GM06990 (cell line): ENCODE results near the gene NAT16.

Experiments
- DNase-seq: peaks from one replicate; pipeline ENCODE4 v3.0.0-alpha.2; 2011; ENCODE audit not compliant: insufficient read length; ENCODE audit errors: extremely low read depth
- H3K27me3 ChIP-seq: replicated peaks from 2 replicates; pipeline ENCODE4 v1.6.0; 2011; ENCODE audit warnings: low read length; ENCODE audit not compliant: control insufficient read depth, insufficient read depth
- H3K36me3 ChIP-seq: 2 replicates; pipeline ENCODE4 v1.5.1; 2011; ENCODE audit warnings: low read length; ENCODE audit not compliant: control insufficient read depth, insufficient read depth
- H3K4me3 ChIP-seq: replicated peaks from 2 replicates; pipeline ENCODE4 v1.5.1; 2011; ENCODE audit warnings: low read depth, mild to moderate bottlenecking, control low read depth, low read length
- TF ChIP-seq, protein P1 (sequence below): IDR thresholded peaks from 2 replicates; pipeline ENCODE4 v1.5.1; 2011; ENCODE audit warnings: low read length, control low read depth, mild to moderate bottlenecking, inconsistent platforms; ENCODE audit not compliant: insufficient read depth, poor library complexity, severe bottlenecking

NAT16 gene

DNA sequence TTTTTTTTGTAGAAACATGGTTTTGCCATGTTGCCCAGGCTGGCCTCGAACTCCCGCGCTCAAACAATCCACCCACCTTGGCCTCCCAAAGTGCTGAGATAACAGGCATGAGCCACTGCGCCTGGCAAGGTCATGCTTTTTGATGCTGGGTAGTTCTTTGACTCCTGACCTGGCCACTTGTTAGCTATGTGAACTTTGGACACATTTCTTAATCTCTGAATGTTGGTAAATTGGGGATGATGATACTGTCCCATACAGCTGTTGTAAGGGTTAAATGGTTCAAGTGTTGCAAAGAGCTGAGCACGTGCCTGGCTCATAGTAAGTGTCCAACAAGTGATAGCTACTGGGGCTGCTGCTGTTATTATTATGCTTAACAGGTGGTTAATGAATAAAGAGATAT is 40.2 kb upstream of the NAT16 start:
- Histone ChIP-seq H3K36me3 (peaks cover 10% of the 10 kb centered on the region), H3K4me3 (no peak overlapping the region), H3K27me3 (no peaks in the 10 kb centered on the region)
- DNase-seq: no peak
- TF ChIP-seq, protein P1, sequence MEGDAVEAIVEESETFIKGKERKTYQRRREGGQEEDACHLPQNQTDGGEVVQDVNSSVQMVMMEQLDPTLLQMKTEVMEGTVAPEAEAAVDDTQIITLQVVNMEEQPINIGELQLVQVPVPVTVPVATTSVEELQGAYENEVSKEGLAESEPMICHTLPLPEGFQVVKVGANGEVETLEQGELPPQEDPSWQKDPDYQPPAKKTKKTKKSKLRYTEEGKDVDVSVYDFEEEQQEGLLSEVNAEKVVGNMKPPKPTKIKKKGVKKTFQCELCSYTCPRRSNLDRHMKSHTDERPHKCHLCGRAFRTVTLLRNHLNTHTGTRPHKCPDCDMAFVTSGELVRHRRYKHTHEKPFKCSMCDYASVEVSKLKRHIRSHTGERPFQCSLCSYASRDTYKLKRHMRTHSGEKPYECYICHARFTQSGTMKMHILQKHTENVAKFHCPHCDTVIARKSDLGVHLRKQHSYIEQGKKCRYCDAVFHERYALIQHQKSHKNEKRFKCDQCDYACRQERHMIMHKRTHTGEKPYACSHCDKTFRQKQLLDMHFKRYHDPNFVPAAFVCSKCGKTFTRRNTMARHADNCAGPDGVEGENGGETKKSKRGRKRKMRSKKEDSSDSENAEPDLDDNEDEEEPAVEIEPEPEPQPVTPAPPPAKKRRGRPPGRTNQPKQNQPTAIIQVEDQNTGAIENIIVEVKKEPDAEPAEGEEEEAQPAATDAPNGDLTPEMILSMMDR: no peak

DNA sequence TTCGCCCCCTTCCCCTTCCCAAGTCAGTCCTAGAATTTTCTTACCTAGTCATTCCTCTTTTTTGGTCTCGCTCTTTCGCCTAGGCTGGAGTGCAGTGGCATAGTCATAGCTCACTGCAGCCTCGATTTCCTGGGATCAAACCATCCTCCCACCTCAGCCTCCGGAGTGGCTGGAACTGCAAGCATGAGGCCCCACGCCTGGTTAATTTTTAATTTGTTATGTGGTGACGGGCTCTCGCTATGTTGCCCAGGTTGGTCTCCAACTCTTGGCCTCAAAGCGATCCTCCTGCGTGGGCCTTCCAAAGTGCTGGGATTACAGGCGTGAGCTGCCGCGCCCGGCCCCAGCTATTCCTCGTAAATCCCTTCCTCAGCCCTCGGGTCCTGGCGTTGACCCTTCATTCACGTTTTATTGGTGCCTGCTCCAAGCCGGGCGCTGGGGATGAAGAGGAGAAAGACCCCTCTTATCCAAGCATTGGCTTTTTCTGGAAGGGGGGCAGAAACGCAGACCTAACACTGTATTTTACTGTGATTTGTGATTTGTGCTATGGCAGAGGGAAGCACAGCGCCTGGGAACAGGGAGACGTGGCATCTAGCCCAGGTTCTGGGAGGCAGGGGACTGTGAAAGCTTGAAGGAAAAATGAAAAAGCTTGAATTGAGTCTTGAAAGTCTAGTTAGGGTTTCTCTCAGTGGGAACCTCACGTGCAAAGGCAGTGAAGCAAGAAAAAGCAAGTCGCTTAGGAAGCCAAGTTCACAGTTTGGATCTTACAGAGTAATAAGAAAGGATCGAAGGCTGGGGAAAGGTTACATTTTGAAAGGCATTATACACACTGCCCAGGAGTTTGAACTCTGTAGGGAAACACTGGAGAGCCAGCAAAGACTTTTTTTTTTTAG is 38.4 kb upstream of the NAT16 start:
- TF ChIP-seq, protein P1: no peak
- no peak for DNase-seq
- Histone ChIP-seq H3K27me3 (no peaks in the 10 kb centered on the region), H3K36me3 (peaks cover 4% of the 10 kb centered on the region), H3K4me3 (peak overlapping the region; percentile 95)

DNA sequence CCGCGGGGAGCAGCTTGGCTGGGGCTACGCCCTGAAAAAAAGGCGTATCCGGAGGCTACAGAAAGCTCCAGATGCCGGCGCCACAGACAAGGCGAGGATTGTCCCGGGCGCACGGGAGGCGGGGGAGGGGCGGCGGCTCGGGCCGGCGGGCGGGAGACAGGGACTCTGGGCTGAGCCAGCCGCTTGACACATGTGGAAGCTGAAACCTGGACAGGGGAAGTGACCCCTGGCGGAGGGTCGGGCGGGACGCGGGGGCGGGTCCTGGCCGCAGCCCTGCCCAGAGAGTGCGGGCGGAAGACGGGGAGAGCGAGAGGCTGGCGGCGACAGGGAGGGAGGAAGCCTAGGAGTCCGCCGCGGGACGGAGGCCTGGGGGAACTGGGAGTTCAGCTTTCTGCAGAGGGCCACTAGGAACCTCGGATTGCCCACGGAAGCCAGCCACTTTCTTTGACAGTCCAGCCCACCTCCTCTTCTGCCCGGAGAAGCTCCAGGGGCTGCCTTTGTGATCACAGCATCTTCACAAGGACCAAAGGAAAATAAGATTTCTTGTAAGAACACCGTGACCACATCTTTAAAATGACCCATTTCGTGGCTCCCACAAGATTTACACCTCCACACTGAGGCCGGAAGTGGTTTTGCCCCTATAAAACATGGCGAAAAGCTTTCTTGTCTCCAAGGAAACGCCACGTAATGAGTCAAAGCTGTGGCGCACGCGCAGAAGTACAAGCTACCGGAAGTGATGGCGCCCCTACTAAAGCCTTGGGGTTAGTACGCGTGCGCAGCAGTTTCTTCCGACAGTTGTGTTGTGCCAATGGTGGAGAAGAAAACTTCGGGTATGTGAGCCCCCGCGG is 37.5 kb upstream of the NAT16 start, which contains the start of the genes PLOD3 and ZNHIT1:
Gene PLOD3, minus strand, starts transcription at position 194 of the 848 bp plus-strand sequence. CDS start 307 bp downstream, outside the sequence.
Gene ZNHIT1, plus strand, starts transcription at position 778 of the 848 bp plus-strand sequence. Its CDS starts 31 bp downstream, at position 809.
- TF ChIP-seq, protein P1: no peak
- H3K4me3 ChIP-seq: peak within 1 kb of the TSS; percentile 95
- peaks cover 1% of the 10 kb centered on the region for H3K36me3 ChIP-seq
- no peaks in the 10 kb centered on the region for H3K27me3 ChIP-seq
- peak; percentile 85 for DNase-seq

DNA sequence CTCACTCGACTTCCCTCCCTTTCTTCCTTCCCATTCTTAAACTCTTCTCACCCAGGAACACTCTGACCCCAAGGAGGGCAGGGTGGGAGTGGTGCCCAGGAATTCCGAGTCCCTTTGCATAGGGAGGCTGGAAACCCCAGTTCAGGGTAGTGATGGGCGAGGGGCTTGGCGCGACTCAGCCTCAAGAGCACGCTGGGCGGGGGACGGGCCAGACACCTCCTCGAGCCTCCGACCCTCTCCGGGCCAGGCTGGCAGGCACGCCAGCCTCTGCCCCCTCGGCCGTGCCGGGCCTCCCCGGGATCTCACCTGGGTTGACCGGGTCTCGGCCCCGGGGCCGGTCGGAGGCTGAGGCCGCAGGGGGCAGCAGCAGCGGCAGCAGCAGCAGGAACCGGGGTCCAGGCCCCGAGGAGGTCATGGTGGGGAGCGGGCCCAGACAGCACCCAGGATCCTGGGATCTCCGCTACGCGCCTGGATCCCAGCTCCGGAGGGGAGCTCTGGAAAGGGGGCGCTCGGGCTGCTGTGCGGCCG is 36.8 kb upstream of the NAT16 start:
- Histone ChIP-seq H3K27me3 (no peaks in the 10 kb centered on the region), H3K4me3 (peak overlapping the region; percentile 73), H3K36me3 (peaks cover 3% of the 10 kb centered on the region)
- no peak for DNase-seq
- TF ChIP-seq, protein P1: no peak

DNA sequence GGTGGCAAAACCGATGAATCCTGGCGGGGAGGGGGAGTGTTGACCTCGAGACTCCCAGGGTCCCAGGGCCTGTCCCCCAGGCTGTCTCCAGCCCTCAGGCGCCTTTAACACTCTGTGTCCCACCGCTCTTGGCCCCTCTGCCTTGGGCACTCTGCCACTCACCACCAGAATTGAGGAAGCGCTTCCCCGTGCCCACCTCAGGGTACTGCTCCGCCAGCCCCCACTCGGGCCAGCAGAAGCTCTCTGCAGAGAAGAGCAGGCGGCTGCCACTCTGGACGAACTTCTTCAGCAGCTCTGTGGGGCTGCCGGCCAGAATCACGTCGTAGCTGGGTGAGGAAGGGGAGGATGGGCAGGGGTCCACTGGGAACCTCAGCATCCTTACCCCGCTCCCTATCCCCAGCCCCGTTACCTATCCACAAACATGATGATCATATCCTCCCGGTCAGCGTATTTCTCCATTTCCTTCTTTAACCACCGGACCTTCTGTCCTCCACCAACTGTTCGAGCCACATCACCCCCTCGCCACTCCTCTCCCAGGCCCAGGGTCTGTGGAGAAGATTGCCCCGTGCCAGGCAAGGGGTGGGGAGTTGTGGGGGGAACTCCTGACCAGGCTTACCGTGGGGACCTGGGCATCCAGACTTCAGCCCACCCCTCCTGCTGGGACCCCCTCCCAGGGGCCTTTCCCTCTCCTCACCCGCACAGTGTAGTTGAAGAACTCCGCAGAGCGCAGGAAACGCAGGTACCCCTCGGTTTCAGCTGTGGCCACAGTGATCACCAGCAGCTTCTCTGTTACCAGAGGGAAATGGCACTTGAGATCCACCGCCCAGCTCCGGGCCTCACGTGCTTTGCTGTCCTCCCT is 36.1 kb upstream of the NAT16 start:
- H3K4me3 ChIP-seq: peak overlapping the region; percentile 73
- H3K27me3 ChIP-seq: no peaks in the 10 kb centered on the region
- peaks cover 4% of the 10 kb centered on the region for H3K36me3 ChIP-seq
- TF ChIP-seq, protein P1: no peak
- no peak for DNase-seq
